GM10248 (cell line): ENCODE measurements around the gene PPP6R3.

Experiments used
- CTCF ChIA-PET: fragments of 300-600 bp; sonication (Branson Sonifier 250); formaldehyde crosslinking; extraction: SDS; loops from one replicate; lab custom pipeline; 2021; ENCODE audit warnings: antibody characterized with exemption; lab: Yijun Ruan, JAX
- POLR2A ChIA-PET: fragments of 350-650 bp; sonication (Branson Sonifier 250); formaldehyde crosslinking; extraction: SDS; loops from one replicate; lab custom pipeline; 2020; ENCODE audit warnings: antibody characterized with exemption; lab: Yijun Ruan, JAX
- DNase-seq: peaks from one replicate; pipeline ENCODE4 v3.0.0; 2012; ENCODE audit errors: extremely low spot score
- TF ChIP-seq, protein P1 (sequence below): IDR thresholded peaks from 2 replicates; pipeline ENCODE4 v1.5.1; 2012; ENCODE audit warnings: mild to moderate bottlenecking, low read depth; ENCODE audit errors: extremely low read depth, missing control alignments, control extremely low read depth

Gene PPP6R3

DNA sequence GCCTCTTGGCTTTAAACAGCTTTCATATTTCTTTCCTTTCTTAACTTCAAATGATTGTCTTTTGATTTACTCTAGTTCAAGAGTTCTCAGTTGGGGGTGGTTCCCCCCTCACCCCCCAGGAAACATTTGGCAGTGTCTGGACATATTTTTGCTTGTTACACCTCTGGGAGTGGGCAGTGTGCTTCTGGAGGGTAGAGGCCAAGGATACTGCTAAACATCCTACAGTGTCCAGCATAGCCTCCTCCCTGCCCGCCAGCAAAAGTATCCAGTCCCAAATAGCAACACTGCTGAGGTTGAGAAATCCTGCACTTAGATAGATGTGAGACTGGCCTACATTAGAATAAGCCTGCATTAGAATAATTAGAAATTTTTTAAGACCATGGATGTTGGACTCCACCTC lies 3.2 kb downstream of the PPP6R3 start:
- TF ChIP-seq, protein P1, sequence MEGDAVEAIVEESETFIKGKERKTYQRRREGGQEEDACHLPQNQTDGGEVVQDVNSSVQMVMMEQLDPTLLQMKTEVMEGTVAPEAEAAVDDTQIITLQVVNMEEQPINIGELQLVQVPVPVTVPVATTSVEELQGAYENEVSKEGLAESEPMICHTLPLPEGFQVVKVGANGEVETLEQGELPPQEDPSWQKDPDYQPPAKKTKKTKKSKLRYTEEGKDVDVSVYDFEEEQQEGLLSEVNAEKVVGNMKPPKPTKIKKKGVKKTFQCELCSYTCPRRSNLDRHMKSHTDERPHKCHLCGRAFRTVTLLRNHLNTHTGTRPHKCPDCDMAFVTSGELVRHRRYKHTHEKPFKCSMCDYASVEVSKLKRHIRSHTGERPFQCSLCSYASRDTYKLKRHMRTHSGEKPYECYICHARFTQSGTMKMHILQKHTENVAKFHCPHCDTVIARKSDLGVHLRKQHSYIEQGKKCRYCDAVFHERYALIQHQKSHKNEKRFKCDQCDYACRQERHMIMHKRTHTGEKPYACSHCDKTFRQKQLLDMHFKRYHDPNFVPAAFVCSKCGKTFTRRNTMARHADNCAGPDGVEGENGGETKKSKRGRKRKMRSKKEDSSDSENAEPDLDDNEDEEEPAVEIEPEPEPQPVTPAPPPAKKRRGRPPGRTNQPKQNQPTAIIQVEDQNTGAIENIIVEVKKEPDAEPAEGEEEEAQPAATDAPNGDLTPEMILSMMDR, result no peak
- no peak for DNase-seq
- CTCF ChIA-PET, result interaction anchor here (1.3 kb wide), 1 partner anchor 41 kb away, joined by 3 read pairs; no protein-coding TSS in a partner anchor
- POLR2A ChIA-PET, result no interaction called here

DNA sequence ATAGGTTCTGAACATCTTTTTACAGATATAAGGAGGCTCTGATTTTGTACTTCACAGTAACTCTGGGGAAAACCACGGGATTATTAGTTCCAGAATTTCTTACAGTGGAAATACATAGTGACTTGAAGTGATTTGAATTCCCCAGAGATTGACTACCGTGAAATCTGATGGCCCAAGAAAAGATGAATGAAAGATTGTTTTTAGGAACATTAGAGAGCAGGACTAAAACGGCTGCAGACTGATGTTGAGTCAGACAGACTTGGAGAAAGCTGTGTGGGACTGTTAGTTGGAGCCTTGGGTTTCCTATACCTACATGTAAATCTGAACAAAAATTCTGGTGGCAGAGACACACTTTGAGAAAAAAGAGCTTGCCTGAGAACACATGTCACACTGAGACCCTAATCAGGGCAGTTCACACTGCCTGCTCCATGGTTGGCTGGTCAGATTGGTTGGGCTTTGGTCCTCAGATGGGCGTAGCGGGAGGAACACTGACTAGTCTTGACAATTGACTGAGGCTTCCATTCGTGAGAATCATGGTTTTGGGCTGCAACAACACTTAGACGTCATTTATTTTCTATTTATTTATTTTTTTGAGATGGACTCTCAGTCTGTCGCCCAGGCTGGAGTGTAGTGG lies 6.8 kb downstream of the PPP6R3 start:
- ChIA-PET POLR2A (no interaction called here), CTCF (no interaction called here)
- TF ChIP-seq, protein P1, result no peak
- DNase-seq, result no peak

DNA sequence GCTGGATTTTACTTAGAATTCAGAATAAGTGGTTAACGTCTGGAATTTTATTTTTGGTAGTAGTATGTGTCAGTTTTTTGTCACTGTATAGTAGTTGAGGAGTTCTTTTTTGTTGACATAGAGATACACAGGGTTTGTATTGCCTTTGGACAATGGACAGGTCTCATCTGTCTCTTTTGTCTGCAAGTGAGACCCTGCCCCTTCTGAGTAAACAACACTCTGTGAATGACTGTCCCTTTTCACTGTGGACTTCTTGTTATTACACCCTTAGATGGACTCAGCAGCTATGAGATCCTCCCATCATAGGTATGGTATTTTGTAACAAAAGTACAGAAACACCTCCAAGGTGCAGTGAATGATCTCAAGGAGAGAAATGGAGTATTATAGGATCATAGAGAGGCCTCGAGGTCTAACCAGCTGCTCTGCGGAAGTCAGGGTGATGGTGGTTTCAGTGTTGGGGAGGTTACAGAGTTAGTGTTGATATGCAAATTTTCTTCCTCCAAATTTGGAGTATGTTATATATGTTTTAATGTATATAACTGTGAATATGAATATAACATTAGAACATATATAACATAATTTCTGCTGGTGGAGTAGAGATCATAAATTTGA lies 7.8 kb downstream of the PPP6R3 start:
- ChIA-PET CTCF (no interaction called here), POLR2A (no interaction called here)
- TF ChIP-seq, protein P1, result no peak
- no peak for DNase-seq

DNA sequence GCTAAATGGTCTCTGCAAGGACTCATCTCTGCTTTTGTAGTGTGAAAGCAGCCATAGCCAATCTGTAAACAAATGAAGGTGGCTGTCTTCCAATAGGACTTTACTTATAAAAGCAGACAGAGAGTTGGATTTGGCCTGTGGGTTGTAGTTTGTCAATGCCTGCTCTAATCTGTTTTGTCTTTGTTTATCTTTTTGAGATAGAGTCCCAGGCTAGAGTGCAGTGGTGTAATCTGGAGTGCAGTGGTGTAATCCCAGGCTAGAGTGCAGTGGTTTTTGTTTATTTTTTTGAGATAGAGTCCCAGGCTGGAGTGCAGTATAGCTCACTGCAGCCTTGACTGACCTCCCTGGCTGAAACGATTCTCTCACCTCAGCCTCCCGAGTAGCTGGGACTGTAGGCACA lies 8.6 kb downstream of the PPP6R3 start:
- ChIA-PET CTCF (no interaction called here), POLR2A (interaction anchor here (0.5 kb wide), 1 partner anchor 13 kb away, joined by 4 read pairs; no protein-coding TSS in a partner anchor)
- TF ChIP-seq, protein P1, result no peak
- no peak for DNase-seq

DNA sequence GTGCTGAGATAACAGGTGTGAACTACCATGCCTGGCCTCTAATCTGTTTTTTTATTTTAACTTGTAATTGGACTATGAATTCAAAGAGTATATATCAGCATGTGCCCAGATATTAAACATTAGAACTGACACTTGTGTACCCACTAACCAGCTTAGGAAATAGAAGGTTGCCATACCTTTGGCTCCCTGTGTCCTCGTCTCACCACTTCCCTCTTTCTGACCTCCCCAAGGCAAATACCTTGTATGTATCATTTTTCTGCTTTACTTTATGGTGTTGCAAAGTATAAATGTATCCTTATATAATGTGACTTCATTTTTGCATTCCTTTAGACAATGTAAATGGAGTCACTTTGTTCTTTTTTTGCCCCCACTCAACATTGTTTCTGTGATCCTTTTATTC lies 9.1 kb downstream of the PPP6R3 start:
- no peak for DNase-seq
- ChIA-PET CTCF (no interaction called here), POLR2A (interaction anchor here (0.5 kb wide), 1 partner anchor 13 kb away, joined by 4 read pairs; no protein-coding TSS in a partner anchor)
- TF ChIP-seq, protein P1, result no peak

DNA sequence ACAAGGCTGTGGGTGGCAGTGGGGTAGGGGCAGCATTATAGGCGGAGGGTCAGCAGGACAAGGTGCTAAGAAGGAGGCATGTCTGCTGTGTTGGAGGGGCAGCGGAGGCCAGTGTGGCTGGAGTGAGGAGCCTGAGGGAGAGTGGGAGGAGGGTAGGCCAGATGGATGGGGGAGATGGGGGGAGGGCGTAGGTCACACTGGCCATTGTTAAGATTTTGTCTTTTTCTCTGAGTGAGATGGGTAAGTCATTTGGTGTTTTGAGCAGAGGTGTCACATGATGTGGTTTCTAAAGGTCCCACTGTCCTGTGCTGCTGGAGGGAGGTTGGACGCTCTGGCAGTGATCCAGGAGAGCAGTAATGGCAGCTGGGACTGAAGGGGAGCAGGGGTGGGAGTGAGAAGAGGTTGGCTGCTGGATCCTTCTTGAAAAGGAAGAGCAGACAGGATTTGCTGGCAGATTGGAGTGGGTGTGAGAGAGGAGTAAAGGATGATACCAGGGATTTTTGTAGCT lies 9.8 kb downstream of the PPP6R3 start:
- POLR2A ChIA-PET, result no interaction called here
- CTCF ChIA-PET, result interaction anchor here (1.0 kb wide), 1 partner anchor 67 kb away, joined by 3 read pairs; no protein-coding TSS in a partner anchor
- no peak for DNase-seq
- TF ChIP-seq, protein P1, result no peak
